GM19043 (cell line): ENCODE results near the gene TMEM119.

Experiments used
- ATAC-seq: cut with Tn5 transposase; IDR thresholded peaks from one replicate; pipeline ENCODE4 v1.9.1; 2021; ENCODE audit warnings: low read depth; ENCODE audit not compliant: unreplicated experiment

Gene TMEM119, protein sequence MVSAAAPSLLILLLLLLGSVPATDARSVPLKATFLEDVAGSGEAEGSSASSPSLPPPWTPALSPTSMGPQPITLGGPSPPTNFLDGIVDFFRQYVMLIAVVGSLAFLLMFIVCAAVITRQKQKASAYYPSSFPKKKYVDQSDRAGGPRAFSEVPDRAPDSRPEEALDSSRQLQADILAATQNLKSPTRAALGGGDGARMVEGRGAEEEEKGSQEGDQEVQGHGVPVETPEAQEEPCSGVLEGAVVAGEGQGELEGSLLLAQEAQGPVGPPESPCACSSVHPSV

DNA sequence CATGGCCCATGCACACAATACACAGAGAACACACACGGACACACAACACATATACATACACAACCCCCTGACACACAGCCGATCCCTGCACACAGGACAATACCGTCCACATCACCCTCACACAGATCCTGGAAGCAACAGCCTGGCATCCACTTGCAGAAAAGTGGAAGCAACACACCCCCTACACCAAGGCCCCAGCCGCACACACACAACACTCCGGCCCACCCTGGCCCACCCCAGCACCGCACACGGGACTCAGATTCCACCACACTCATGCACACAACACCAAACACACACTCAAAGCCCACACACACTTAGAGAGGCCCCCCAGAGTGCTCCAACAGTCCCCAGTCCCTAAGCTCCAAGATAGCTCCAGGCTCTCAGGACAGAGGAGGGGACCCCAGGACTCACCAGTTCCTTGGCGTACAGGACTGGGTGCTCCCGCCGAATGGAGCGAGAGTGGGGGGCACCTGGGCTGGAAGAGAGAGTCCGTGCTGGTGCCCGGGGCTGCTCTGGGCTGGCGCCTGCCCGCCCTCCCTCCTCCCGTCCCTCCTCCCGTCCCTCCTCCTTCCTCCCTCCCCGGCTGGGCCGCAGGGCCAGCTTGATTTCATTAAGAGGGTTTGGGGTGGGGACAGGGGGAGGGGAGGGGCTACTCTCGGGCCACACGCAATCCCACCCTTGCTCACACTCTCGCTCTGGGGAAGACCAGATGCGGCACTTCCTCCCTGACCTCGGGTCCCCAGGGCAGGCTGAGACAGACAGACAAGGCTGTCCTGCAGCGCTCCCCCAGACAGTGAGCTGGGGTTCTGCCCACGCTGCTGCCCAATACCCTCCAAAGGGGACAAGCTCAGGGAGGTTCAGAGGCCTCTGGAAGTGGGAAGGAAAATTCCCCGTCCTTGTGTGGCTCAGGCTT is at the start of gene TMEM119:
Gene TMEM119 (minus strand): TSS at position 526 of the 913 bp plus-strand sequence. CDS start 5,701 bp downstream, outside the sequence.
- no peak for ATAC-seq

DNA sequence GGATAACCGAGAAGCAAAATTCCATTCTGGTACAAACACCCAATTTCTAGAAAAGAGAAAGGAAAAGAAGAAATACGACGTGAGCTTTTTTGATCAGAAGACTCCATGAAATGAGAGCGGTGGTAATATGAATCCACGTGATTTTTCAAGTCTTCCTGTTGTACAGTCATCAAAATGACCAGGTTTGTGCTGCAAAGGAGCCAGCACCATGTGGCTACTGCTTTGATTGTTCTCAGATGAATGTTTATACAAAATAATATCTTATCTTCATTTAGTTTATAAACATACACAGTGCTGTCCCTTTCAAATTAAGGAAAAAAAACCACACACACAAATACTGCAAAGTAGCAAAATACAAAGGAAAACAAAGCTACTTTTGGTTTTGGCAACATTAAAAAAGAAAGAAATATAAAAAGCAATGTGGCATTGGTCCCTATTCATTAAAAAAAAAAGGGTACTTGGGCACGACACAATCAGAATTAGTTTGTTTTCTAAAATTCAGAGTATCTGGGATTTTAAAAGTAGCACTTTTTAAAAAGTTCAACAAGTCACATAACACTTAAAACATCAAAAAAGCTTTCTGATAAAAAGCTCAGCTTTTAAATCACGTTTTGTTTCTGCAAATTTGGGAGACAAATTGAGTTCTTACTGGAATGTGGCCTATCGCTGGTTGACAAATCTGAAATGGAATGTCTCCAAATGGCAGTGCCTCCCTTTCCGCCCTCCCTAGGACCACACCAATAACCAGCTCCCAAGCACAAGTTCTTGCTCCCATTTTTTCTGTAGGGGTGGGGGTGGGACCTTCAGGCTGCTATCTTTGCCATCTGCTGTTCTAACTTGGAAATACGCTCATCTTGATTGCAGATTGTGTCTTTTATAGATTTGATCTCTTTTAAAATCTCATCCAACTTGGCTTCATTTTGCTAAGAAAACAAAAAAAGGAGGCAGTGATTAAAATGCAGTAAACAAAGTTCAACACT is 49.0 kb upstream of the TMEM119 start:
- no peak for ATAC-seq

DNA sequence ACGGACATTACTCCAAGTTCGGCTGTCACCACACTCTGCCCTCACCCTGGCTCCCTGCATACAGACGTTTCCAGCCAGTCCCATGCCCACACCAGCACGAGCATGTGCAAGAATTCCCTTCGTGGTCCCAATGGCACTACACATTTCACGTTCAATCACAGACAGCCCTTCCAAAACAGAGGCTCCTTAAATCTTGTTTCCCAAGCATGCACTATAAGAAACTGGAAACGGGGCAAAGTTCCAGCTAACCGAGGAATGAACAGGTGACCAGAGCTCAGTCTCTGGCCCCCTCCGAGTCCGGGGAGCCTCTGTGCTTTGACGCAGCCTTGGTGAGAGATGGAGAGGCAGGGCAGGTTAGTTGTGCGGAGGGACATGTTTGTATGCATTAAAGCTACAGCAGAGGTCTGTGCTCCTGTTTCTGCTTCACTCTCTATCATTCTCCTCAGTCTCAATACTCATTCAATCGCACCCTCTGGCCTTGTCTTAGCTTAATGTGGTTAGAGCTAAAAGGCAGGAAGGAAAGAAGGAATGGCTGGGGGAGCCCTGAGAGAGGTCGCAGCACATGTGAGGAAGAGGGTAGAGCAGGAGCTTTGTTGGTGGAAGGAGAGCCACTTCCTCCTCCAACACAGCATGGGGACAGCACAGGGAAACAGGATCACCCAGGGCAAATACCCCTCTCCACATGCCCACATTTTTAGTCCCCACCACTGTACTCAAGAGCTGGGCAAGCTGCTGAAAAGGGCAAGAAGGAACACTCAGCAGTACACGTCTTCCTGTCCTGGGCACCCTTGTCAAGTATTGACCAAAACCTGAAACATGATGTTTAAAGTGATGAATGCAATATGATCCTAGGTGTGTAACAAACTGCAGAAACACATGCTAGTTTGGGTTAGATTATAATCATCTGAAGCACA is 48.1 kb upstream of the TMEM119 start:
- ATAC-seq: no peak

DNA sequence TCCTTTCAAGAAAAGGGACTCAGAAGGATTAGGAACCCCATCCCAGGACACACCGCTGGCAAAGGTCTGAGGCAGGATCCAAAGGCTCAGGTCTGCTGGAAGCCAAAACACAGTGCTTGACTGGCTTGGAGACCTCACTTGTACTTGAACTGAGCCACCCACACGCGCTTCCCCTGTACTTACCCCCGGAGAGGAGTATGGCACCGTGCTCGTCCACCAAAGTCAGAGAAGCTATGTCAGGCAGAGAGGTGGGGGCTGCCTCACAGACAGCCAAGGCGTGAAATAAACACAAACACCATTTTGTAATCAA is 46.9 kb upstream of the TMEM119 start:
- ATAC-seq: no peak

DNA sequence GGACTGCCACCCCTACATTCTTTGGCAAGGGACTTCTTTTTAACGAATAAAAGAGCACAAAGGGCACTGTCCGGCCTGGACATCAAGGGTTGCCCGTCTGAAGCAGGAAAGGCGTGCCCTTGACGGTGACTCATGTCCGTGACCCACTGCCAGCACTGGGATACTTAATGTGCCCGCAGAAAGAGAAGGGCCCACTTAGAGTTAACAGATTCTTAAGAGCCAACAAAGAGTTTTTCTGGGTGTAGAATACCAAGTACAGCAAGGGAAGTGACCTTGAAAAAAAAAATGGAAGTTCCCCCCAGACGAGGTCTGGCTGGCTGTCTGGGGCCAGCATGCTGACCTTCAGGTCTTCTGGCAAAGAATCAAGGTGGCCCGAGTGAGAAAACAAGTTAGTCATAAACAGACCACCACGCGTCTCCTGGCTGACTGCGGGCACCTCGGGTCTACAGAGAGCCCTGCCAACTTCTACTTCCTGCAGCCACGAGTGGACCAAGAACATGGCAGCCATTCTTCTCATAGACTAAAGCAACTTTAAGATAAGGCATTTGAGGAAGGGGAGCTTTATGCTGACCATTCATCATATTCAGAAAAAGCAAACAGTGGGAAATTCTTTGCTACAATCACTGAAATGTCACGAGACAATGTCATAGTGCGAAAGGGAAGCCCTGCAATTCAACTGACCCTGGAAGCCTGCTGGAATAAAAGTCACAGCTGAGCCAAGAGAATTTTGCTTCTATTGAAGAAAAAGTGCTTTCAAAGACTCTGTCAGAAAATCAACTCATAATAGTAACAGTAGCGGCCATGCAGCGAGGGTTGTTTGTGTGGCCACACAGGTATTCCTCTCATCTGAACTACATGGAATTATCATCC is 46.3 kb upstream of the TMEM119 start:
- ATAC-seq: no peak

DNA sequence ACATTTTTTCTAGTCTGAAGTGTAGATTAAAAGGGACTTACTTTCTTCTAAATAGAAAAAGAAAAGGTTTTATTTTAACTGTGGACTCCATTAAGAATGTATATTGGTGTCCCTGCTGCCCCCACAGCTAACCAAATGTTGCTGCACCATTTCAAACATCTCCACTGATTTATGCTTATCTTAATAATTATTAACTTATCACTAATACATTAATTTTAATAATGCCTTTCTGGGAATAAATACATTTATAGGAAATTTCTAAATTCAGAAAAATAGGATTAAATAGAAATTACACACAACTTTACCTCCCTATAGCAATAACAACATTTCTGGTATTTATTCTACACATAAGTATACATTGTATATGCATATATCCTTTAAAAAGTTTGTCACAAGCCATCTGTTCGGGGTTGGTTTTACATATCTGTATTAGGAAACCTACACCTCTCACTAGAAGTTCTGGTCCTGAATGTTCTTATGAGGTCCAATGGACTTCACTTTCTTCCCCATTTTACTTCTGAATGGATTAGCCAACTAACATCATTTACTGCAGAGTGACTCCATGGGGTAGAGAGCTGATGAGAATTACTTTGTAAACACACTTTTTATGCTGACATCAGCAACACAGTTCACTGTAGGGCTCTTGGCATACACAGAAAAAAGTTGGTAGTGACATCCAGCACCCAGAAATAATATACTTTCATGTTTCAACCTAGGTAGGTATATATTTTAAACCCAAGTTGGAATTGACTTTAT is 45.2 kb upstream of the TMEM119 start:
- no peak for ATAC-seq

DNA sequence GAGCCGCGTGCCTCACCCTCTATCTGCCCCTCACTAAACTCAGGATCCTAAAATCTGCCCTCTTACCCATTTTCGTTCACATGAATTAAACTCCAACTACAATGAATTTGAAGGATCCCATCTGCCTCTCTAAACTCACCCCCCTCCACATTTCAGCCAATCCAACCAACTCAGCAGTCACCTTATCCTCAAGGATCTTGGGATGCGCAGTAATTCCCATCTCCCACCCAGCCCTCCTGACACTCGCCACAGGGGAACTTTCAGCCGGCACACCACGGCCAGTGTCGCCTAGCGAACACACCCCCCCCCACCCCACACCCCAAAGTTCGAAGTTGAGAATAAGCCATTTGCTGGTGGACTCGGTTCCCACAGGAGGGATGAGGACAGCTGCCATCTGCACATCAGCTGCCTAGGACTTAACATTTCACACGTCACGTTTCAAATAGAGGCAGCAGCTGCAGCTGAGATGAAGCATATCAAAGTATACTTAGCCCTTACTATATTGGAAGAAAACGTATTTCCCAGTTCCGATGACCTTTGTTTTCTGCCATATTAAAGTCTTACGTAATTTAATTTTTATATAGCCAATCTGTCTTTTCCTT is 44.5 kb upstream of the TMEM119 start:
- ATAC-seq: no peak

DNA sequence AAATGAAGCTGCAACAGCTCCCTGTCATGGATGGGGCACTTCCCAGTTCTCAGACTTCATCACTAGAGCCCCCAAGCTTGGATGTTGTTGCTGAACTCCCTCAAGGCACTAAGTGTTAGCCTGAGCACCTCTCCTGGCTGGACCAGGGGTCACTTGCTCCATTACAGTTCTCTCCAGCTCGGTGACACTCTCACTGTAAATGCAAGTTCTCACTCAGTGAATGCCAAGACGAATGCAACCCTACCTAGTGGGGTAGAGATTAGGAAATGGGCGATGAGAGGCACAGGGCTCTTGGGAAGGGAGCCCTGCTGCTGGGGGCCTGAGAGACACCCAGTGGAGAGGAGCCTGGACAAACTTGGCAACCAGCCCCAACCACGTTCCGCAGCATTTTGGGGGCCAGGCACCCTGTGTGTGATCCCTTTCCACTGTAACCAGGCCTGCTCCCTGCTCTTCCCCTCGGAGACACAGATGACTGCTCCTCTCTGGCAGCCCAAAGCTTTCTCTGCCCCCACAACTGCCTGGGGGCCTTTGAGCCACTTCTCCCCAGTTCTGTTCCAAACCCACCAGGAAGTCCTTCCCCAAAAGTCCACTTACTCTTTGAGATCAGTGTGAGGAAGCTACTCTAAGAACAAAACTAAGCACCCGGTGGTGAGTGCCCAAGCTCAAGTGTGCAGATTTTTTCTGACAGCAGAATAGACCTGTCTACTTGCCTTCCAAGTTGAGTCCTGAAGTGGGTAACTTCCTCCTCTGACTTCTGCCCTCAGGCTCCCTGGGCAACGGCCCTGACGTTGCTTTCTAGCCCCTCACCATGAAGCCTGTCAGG is 43.8 kb upstream of the TMEM119 start:
- no peak for ATAC-seq

DNA sequence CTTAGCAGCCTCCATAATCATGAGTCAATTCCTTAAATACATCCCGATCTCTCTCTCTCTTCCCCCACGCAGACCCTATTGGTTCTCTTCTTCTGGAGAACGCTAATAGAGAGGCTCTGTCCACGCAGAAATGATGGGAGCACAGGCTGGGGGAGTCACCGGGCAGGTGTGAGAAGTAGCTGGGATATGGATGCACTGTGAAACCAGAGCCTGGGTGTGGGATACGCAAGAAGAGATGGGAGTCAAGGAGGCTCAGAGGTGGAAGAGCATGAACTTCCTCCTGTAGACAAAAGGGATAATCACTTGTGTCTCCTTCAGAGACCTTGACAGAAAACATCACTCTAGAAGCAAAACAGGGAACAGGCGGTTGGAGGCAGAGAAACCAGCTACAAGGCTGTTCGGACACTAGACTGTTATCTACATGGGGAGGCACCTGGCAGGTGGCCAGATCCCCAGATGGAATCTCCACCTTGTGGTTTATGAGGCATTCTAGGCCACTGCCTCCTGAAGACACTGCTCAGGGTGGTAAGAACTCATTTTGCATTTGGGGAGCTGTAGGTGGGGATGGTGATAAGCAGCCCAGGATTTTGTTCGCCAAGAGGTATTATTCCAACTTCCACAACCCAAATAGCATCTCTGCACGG is 43.0 kb upstream of the TMEM119 start:
- no peak for ATAC-seq

DNA sequence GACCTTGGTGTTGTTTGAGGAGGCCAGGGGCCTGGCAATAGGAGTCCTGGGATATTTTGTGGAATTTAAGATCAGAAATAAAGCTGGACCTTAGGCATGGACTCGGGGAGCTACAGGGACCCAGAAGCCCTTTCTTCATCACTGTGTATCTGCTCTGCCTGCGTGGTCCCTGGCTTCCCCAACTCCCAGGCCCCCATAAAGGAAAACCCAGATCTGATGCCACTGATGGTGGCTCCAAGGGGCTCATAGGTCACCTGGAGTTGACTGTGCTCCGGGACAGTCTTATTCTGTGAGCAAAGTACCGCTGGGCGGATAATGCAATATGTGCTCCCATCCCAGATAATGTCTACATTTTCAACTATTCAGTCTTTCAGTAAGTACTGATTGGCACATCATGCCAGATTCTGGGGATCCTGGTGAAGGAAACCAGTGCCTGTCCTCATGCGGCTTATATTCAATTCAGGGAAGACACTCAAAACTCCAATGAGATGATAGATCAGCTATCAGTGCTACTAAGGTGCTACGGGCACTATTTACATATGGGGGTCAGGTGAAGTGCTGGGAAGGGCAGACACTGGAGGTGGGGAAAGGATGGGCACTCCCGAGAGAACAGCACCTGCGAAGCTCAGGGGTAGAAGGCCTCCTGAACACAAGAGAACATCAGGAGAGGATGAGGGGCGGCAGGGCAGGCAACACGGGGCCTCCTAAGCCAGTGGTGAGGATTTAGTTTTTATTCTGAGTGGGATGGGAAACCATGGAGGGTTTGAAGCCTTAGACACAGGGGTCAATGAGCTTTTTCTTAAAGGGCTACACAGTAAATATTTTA is 41.3 kb upstream of the TMEM119 start:
- no peak for ATAC-seq

DNA sequence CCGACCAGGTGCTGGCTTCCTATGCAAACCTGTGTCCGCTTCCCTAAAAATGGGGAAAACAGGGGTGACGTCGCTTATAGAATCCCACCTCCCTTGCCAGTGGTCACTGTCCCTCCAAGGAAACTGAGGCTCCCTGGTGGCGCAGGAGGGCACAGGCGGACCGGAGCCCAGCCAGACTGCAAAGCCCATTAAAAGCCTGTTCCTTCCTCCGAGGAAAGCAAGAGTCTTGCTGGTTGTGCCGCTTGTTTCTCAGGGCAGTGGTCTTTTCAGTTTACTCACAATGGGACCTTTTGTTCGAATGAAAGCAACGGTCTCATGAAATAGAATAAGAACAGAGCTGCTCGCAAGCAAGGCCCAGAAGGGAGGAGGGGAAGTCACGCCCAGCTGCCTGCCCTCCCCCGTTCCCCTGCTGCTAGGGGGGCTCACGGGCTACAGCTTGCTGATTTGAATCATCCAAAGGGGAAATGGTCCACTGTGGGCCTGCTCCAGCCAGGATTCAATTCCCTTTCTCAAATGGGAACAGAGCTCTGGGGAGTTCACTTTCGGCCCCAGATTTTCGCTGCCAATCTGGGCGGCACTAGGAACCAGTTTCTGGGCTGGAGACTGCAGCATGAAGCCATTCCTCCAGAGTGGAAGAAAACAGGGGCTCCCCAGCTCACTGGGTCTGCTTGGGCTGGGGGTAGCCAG is 40.4 kb upstream of the TMEM119 start:
- ATAC-seq: no peak

DNA sequence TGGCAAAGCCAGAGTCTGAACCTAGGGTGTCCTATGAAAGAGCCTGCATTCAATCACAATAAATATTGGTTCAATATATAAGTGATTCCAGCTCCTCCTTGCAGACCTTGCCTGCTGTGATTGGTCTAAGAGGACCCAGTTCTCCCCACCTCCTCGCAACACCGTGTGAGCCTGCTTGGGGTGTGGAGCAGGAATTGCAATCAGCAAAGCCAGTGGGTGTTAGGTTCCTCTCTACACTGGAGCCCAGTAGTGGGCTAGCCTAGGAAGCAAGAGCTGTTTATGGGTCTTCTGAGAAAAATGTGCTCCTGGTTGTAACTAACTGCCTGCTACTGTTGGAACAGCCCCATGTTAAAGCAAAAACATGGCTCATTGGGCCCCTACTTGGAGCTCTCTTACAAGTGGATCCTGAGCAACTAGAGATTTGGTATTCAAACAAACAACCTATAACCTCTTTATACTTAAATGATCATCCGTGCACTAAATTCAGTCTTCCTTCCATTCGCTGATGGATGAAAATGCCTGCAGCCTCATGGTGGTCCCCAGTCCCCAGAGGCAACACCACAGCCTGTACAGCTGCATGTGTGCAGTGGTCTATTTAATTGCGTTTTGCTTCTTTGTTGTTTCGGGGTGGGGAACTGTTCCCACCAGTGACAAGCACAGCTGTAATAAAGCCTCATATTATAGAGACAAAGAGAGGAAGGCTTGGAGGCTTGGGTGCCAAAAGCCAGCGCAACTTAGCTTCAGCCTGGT is 39.5 kb upstream of the TMEM119 start:
- ATAC-seq: no peak

DNA sequence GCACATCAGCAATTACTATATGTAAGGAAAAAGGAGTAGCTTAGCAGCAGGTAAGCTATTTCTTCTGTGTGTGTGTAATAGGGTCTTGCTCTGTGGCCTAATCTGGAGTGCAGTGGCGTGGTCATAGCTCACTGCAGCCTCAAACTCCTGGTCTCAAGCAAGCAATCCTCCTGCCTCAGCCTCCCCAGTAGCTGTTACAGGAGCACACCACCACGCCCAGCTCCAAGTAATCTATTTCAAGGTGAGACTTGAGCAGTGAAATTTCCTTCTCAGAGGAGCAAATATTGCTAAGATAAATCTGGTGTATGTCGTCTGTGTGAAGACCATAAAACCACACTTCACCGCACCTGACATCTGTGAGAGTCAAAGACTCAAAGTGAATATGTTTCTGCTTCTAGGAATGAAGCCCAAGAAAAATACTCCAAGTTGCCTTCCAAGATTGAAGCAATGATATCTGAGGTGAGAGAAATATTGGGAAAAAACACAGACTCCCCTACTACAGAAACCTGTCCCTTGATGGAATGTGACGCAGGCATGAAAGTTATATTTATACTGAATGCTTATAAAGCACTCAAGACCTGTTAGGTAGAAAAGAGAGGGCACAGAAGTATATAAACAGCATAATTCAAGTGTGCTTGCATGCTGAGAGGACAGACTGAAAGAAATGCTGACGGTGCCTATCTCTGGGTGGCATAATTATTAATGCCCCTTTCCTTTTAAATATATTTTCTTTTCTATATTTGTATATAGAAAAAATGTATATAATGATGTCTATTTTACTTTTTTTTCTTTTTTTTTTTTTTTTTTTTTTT is 38.3 kb upstream of the TMEM119 start:
- no peak for ATAC-seq
